Right ventricle myocardium inferior (tissue), 1 donor: ENCODE measurements around the gene MPPED1. TPM values are rescaled to one million over a fixed set of nuclear protein-coding genes. Genes with fewer than 3 reads are reported as not detected.
A peak's percentile ranks its signal among the peaks of the same experiment; 100 is the strongest.

Experiments
- ATAC-seq: fragments of 200-7000 bp; cut with Tn5 transposase; one replicate; pipeline ENCODE4 v1.9.1; 2020; ENCODE audit warnings: mild to moderate bottlenecking, moderate library complexity
- DNase-seq: peaks from one replicate; pipeline ENCODE4 v3.0.0; 2021; ENCODE audit errors: missing footprints
- intact Hi-C: fragments of 100-400 bp; cut with DNase I; formaldehyde crosslinking; loops from one replicate; pipeline ENCODE4 v1.11.0; 2022
- total RNA-seq: library from RNA; stranded (reverse); fragmentation: NEBNext Ultra II Directional; extraction: Animal tissue kit (Norgen Biotek cat#: 25700); gene quantifications from one replicate; pipeline ENCODE4 v1.2.1, GENCODE V29; 2021
- donor health status: DM: no; HTN: yes; CAD: no; lungs with severe emphysema.

The MPPED1 gene
- total RNA-seq, 1 donor from 2014 or later, result not detected

DNA sequence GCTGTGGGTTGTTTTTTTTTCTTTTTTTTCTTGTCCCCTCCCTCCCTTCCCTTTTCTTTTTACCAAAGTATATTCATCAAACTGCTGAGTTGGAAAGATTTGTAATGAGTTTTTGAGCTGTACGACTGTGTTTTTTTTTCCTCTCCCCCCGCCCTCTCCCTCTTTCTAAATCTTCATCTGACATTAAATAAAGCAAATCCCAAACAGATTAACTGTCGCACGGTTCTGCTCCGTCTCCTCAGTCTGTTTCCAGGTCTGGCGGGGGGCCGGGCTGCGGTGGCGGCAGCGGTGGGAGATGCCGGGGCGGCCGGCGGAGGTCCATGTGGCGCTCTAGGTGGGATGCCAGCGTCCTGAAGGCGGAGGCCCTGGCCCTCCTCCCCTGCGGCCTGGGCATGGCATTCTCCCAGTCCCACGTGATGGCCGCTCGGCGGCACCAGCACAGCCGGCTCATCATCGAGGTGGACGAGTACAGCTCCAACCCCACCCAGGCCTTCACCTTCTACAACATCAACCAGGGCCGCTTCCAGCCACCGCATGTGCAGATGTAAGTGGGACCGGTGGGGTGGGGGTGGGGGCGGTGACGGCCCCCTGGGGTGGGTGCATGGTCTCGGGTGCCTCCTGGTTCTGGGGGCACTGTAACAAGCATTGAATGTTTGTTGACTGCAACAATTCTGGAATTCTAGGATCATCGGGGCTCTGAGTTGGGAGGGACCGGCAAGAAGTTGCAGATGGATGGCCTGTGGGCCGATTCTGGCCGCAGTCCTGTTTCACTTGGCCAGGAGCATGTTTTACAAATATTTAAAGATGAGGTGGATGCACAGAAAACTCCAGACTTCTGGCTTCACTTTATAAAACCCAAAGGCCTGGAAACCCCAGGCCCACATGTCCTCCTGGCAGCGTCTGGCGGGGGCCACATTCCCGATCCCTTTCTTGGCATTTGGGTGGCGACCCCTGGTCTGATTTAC is 13.1 kb downstream of the MPPED1 start:
- intact Hi-C loops, result no loop called here
- ATAC-seq (no peak), DNase-seq (no peak)

DNA sequence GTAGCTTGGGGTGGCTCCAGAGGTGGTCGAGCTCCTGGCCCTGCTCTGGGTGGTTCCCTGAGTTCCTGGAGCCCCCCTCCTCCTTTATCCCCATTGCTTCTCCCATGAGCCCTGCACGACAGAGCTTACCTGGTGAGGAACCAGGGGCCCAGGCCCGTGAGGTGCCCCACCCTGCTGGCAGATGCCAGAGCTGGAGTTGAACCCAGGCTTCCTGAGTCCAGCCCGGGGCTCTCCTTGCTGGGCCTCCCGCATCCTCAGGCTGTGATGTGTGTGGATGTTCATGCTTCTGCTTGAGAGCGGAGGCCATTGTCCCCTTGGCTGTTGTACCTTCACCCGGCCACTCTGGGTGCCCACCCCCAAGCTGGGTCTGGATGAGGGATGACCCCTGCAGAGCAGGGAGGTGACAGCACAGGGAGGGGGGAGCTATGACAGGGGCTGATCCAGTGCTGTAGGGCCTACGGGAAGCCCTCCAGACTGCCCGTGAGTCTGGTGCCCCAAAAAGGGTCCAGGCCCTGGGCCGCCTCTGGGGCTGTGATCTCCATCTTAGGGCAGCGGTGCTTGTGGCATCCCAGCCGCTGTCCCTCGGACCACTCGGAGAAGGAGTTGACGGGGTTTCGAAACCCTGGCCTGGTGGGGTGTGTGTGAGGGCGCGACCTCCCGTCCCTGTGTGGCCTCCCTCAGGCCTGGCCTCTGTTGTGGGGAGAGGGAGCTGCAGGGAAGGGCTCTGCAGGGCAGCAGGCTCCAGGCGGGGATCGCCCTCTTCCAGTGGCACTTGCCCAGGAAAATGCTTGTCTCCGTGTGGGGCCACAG is 14.4 kb downstream of the MPPED1 start:
- DNase-seq (no peak), ATAC-seq (no peak)
- intact Hi-C loops, result no loop called here

DNA sequence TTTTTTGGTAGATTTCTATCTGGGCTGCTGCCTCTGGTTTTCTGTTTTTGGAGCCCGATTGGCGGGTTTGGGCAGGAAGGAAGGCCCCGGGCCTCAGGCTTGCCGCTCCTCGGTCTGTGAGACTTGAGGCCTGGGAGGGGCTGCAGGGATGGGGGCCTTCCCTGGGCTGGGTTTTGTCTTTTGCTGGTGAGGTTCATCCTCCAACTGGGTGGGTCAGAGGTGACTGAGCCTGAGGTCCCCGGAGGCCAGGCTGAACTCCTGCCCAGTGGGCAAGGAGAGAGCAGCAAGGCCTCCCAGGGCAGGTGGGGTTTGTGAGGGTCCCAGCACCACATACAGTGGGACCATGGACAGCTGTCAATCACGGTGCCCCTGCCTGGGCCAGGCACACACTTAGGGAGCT is 15.0 kb downstream of the MPPED1 start:
- ATAC-seq (no peak), DNase-seq (no peak)
- intact Hi-C loops, result no loop called here

DNA sequence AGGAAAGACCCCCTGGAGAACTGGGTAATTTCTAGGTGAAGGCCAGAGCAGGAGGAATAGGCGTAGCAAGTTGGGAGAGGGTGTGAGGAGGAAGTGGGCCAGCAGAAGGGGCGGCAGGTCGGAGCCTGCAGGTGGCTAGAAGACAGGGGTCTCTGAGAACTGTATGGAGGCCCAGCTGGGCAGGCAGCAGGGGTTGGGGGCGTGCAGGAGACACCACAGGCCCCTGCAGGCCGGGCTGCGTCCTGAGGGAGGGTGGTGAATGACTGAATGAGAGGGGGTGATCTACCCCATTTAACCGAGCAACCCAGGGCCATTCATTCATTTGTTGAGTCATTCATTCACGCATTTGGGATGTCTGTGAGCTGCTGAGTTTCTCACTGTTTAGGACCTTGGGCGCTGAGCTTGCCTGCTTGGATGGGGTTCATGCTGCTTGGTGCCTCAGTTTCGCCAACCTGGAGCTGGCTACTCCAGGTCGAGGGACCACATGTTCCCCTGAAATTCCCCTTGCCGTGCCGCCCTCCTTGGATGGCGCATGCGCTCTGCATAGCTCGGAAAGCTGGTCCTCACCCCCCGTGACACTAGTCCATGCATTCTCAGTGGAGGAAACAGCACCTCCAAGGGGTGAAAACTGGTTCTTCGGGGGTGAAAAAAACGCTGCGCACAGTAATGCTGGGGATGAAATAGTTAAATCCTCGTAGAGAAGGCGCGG is 15.6 kb downstream of the MPPED1 start:
- DNase-seq, result no peak
- intact Hi-C loops, result no loop called here
- ATAC-seq, result no peak

DNA sequence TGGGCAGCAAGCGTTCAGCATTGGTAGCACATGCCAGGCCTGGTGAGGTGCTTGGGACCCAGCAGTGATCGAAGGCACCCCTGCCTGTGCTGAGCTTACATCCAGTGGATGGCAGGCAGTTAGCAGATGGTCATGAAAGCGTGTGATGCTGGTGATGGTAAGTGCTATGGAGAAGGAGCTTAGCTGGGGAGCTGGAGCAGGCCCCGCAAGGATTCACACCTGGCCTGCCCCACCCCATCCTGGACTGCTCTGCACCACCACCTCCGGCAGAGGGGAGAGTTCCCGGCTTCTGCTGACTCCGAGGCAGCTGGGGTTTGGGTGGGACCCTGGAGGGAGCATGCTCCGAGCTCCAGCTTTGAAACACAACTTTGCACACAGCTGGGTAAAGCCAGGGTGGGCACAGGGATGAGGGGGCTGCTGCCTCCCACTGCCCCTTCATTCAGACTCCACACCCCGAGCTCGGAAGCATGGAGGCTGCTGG is 16.2 kb downstream of the MPPED1 start:
- DNase-seq, result no peak
- intact Hi-C loops, result no loop called here
- no peak for ATAC-seq

DNA sequence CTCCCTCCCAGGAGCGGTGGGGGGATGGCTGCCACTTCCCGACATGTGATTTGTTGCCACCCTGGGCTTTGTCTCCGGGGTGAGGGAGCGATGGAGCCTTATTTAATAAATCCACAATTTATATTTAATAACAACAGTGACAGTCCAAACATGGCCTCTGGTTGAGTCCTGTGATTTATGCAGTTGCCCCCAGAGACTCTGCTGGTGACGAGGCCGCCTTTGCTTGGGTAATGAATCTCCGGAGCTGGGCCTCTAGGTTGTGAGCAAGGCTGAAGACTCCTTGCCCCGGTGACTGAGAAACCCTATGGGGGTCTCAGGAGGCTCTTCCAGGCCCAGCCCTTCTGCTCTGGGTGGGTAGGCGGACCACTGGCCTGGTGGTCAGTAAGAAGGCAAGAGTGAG is 16.7 kb downstream of the MPPED1 start:
- no peak for DNase-seq
- intact Hi-C loops, result no loop called here
- no peak for ATAC-seq

DNA sequence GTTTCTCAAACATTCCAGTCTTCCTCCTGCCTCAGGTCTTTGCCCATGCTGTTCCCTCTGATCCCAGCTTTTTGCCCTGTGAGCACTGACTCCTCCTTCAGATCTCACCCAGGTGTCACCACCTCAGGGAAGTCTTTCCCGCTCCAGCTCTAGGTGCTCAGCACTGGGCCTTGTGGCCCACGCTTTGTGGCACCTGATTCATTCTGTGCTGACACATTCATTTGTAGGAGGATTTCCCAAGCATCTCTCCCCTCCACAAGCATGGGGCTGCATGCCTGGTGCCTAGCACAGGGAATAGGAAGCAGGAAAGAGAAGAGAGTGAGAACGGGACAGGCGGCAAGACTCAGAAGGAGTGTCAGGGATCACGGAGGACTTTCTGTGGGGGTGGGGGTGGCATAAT is 17.6 kb downstream of the MPPED1 start:
- intact Hi-C loops, result no loop called here
- DNase-seq (no peak), ATAC-seq (no peak)

DNA sequence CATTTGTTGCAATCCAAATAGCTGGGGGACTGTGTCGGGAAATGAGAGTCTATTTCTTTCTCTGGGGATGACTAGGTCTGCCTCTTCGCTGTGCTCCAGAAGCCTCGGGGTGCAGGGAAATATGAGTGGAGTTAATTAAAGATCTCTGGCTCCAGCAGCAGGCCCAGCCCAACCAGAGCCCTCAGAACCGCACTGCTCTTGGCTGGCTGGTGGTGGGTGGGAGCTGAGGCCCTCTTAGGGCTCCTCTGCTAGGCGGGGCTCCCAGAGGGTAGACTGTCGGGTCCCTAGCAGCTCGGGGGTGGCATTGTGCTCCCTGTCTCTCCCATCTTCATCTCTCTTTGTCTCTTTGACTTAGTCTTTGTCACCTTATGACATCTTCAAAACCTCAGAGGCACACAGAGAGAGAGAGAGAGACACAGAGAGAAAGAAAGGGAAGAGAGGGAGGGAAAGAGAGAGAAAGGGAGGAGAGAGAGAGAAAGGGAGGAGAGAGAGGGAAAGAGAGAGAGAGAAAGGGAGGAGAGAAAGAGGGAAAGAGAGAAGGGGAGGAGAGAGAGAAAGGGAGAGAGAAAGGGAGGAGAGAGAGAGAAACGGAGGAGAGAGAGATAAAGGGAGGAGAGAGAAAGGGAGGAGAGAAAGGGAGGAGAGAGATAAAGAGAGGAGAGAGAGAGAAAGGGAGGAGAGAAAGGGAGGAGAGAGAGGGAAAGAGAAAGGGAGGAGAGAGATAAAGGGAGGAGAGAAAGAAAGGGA is 20.2 kb downstream of the MPPED1 start:
- intact Hi-C loops, result no loop called here
- ATAC-seq (no peak), DNase-seq (no peak)

DNA sequence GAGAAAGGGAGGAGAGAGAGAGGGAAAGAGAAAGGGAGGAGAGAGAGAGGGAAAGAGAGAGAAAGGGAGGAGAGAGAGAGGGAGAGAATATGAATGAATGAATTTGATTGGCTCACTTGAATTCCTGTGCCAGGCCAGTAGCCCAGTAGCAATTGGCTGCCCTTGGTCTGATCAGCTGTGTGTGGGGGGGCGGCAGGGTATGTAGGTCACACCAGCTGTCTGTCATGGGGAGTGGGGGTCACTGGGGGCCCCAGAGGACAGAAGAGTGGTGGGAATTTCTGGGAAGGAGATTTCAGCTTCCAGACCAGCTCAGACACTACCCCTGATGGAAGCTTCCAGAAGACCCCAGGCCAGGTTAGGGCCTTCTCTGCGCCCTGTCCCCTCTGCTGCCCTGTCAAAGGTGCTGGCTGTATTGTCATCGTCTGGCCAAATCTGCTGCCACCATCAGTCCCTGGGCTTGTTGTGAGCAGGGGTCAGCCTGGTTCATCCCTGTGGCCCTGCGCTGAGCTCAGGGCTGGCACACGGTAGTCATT is 21.1 kb downstream of the MPPED1 start:
- ATAC-seq, result no peak
- no peak for DNase-seq
- intact Hi-C loops, result no loop called here

DNA sequence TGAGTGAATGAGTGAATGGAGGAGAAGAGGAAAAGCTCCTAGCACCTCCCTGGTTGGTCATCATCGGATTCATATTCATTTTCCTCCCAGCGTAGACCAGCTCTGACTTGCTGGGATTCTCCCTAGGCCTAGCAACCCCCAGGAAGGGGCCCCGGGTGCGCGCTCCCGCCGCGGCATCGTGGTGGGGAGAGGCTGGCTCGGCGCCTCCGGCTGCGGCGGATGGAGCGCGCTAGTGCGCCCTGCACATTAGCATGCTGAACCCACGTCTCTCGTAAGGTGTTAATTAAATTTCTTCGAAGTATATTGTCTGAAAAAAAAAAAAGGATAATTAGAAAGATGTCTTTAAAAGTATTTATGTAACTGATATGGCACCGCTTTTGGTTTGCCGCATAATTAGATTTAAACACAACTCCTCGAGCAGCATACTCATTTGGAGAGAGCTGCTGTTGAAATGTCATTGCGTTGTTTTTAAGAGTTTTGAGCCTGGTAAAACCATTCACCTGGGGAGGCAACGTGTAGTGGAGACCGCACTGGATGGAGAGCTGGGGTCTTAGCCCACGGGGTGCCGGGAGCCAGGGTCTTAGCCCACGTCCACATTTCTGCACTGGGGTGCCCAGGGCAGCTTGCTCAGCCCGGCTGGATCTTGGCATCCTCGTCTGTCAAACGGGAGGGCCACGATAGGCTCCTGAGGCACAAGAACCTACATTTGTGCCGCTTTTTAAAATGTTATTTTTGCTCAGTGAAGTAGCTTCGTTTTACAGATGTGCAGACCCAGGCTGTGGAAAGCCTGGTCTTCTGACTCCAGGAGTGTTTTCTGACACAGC is 21.8 kb downstream of the MPPED1 start:
- no peak for ATAC-seq

DNA sequence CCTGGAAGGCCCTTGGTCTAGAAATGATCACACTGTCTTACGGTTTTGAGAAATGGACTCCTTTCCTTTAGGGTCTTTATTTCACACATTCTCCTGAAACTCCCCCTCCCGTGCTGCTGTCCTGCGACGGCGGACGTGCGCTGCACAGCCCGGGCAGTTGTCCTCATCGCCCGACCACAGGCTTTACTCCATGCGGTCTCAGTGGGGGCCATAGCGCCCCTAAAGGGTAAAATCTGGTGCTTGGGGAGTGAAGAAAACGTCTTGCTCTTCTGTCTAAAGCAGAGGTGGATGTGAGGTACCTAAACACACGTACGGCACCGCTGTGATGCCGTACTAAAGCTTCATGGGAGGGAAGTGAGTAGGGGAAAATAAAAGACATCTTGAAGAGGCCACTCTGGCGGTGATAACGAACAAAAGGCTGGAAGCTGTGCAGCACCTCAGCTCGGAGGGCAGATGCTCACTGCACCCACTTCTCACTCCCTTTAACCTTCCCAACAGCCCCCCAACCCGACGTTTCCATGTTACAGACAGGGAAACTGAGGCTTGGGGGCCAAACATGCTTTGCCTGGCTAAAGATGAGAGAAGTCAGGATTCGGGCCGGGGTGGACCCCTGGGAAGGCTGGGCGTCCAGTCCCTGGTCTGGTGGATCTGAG is 22.6 kb downstream of the MPPED1 start:
- intact Hi-C loops, result no loop called here
- ATAC-seq (no peak), DNase-seq (no peak)

More for the DNA sequence above, 21.8 kb downstream of the MPPED1 start:
- DNase-seq, result peak; percentile 13
- intact Hi-C loops, result no loop called here

DNA sequence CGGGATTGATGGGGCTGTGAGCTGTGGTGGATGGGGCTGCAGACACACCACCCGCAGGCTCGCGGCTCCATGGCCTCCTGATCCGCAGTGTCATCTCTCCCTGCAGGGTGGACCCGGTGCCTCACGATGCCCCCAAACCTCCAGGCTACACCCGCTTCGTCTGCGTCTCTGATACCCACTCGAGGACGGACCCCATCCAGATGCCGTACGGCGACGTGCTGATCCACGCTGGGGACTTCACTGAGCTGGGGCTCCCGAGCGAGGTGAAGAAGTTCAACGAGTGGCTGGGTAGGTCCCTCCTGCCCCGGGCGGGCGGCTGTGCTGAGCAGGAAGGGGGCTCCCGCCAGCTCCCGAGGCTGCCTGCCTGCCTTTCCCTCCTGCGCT is 23.1 kb downstream of the MPPED1 start:
- DNase-seq, result no peak
- ATAC-seq, result no peak
- intact Hi-C loops, result no loop called here

DNA sequence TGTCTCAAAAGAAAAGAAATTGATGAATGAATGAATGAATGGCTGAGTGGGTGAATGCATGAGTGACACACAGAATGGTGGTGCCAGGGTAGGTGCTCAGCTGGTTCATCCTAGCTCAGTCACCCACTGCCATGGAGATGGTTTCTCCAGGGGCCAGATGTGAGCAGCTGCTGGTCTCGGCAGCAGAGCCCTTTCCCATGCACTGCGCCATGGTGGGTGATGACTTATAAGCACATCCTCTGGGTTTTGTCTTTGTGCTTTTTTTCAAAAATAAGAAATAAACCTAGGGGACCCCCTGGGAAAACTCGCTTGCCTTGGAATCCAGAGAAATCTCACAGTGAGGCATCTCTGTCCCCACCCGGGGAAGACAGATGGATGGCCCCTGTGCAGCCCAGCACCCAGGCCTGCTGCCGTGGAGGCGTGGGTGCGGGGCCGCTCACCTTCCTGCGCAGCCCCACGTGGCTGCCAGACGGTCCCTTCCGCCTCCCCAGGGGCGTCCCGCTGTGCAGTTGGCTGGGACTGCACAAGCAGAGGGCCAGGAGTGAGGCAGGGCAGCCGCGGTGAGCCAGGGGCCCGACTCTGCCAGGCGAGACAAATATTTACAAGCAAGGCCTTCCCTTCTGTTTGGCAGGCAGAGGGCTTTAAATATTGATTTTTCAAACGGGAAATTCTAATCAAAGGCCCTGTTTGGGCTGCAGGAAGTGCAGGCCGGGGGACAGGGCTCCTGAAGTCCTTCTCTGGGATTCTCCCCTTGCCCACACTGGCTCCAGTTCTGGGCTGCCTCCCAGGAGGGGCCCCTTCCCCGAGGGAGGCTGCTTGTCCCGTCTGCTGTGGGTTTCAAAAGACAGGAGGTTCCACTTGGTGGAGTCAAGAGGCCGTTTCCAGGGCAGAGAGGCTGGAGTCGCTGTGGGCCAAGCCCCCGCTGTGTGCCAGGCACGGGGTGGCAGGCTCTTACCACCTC is 24.3 kb downstream of the MPPED1 start:
- DNase-seq (peak; percentile 33), ATAC-seq (no peak)
- intact Hi-C loops, result no loop called here

DNA sequence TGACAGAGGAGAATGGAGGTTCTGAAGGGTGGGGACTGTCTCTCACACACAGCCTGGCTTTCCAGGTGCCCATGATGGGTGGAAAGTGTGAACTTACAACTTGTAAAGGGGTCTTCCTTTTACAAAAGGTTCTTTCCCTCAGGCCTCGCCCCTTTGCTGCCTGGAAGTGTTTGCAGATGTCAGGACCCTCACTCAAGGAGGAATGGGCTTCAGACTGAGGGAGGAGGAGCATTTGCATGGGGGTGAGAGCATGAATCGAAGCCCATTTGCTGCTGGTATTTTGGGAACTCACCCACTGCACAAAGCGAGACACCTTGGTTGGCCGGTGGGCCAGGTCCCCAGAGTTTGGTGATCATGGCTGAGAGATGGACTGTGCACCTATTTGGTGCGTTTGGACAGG is 25.1 kb downstream of the MPPED1 start:
- ATAC-seq (no peak), DNase-seq (peak; percentile 55)
- intact Hi-C loops, result no loop called here

DNA sequence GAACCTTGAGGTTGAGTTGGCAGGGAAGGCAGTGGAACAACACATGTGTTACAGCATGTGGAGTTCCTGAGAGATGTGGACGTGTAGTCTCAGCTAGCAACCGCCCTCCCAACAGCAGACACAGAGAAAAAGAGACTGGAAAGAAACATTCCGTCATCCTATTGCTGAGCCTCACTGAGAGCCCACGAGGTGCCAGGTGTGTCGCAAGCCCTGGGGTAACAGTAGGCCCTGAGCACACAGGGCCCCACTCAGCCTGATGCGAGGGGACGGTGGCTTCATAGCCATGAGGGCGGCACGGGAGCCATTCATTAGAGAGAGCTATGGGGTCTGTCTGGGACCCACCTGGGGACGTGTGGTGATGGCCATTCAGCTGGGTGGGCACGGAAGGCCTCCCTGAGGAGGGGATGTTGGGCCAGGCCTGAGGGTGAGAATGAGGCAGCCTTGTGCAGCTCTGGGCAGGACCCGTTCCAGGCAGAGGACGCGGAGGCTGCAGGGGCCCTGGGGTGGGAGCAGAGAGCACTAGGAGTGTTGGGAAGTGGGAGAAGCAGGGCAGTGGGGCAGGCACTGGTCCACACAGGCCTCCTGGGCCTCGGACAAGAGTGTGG is 26.2 kb downstream of the MPPED1 start:
- intact Hi-C loops, result no loop called here
- ATAC-seq (no peak), DNase-seq (peak; percentile 45)
